Common myeloid progenitor, CD34-positive (primary cell): ENCODE data around the gene ZNF41.
"Not testable (repeated sequence)": the region's sequence is repeated elsewhere in the genome, so short reads cannot be mapped to it uniquely, and the experiment has no call there.

ENCODE experiments used
- CTCF ChIA-PET: fragments of 350-600 bp; sonication (Branson Sonifier 250); formaldehyde crosslinking; loops from one replicate; lab custom pipeline; 2021; ENCODE audit warnings: antibody characterized with exemption; lab: Charles Lee
- POLR2A ChIA-PET: fragments of 350-600 bp; sonication (Branson Sonifier 250); formaldehyde crosslinking; loops from one replicate; lab custom pipeline; 2021; ENCODE audit warnings: antibody characterized with exemption; lab: Charles Lee
- DNase-seq, 3 donors: peaks; one replicate each; pipeline versions ENCODE4 v3.0.0 to v3.0.0-alpha.2; 2013
- H3K27ac ChIP-seq, 2 experiments: 1 replicate in 1 of 2; 2 replicates in 1 of 2; pipeline ENCODE4 v1.7.0; 2013; ENCODE audit warnings: inconsistent platforms in 2 of 2, low read length in 2 of 2, mild to moderate bottlenecking in 2 of 2, low read depth in 1 of 2, moderate library complexity in 1 of 2; ENCODE audit not compliant: severe bottlenecking in 2 of 2, insufficient read depth in 1 of 2, poor library complexity in 1 of 2
- H3K27me3 ChIP-seq, 5 experiments: replicated peaks in 2 of 5; 1 replicate in 3 of 5; 2 replicates in 2 of 5; pipeline versions ENCODE4 v1.6.1 to v1.7.0; 2013; ENCODE audit warnings: low read length in 4 of 5, mild to moderate bottlenecking in 2 of 5, moderate library complexity in 2 of 5, inconsistent platforms in 1 of 5; ENCODE audit not compliant: insufficient read depth in 5 of 5, control insufficient read depth in 4 of 5
- H3K36me3 ChIP-seq, 4 experiments: 1 replicate in 2 of 4; 2 replicates in 2 of 4; pipeline versions ENCODE4 v1.6.1 to v1.7.0; 2013; ENCODE audit warnings: low read length in 3 of 4, control low read depth in 1 of 4, mild to moderate bottlenecking in 1 of 4; ENCODE audit not compliant: control insufficient read depth in 4 of 4, insufficient read depth in 4 of 4
- H3K4me1 ChIP-seq, 4 experiments: 1 replicate in 3 of 4; 2 replicates in 1 of 4; pipeline versions ENCODE4 v1.6.1 to v1.7.1; 2013; ENCODE audit warnings: low read length in 3 of 4, mild to moderate bottlenecking in 3 of 4, control low read depth in 1 of 4, inconsistent platforms in 1 of 4, moderate library complexity in 1 of 4; ENCODE audit not compliant: control insufficient read depth in 4 of 4, insufficient read depth in 4 of 4; ENCODE audit errors: control extremely low read depth in 1 of 4
- H3K4me3 ChIP-seq, 7 experiments: 1 replicate in 4 of 7; 2 replicates in 3 of 7; pipeline versions ENCODE4 v1.5.1 to v1.7.0; 2013; ENCODE audit warnings: mild to moderate bottlenecking in 7 of 7, low read length in 6 of 7, moderate library complexity in 6 of 7, inconsistent platforms in 2 of 7, low read depth in 2 of 7, control low read depth in 1 of 7; ENCODE audit not compliant: insufficient read depth in 4 of 7, control insufficient read depth in 1 of 7; ENCODE audit errors: extremely low read depth in 1 of 7
- H3K9me3 ChIP-seq, 5 experiments: 1 replicate in 4 of 5; 2 replicates in 1 of 5; pipeline versions ENCODE4 v1.6.1 to v1.7.1; 2013; ENCODE audit warnings: low read length in 4 of 5, mild to moderate bottlenecking in 2 of 5, inconsistent platforms in 1 of 5, low read depth in 1 of 5, moderate library complexity in 1 of 5; ENCODE audit not compliant: control insufficient read depth in 4 of 5, insufficient read depth in 2 of 5; ENCODE audit errors: control extremely low read depth in 1 of 5
- WGBS: methylation state at CpG from one replicate; pipeline ENCODE4 v1.1.5; 2013; ENCODE audit not compliant: insufficient coverage; 5-methylcytosine and 5-hydroxymethylcytosine counted together

The ZNF41 gene

GRCh38 chrX:47492133-47492532, 9.1 kb upstream of the ZNF41 start:
- H3K27ac ChIP-seq, H3K36me3 ChIP-seq, POLR2A ChIA-PET, H3K4me1 ChIP-seq, CTCF ChIA-PET, DNase-seq, H3K27me3 ChIP-seq, H3K4me3 ChIP-seq: not testable (repeated sequence)
- whole genome bisulfite sequencing, result 100% methylated on average over 1 of the region's 4 CpGs
- H3K9me3 ChIP-seq, result peaks cover 0 to 10% (median 0%) of the 10 kb centered on the region in 5 experiments

- CTCF ChIA-PET, result no interaction called here
Measured at GRCh38 chrX:47489507-47490275, 6.7 kb upstream of the ZNF41 start.

DNA sequence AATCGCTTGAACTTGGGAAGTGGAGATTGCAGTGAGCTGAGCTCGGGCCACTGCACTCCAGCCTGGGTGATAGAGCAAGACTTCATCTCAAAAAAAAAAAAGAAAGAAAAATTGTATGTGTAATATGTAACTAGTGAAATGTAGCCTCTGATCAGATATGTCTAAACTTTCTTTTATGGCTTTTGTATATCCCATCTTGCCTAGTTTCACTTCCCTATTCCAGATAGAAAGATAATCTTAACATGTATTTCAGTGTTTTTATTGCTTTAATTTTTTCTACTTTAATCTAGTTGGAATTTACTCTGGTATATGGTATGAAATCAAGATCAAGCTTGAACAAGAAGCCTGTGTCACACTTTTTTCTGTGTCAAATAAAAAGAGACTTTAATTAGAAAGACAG, 1.9 kb upstream of the ZNF41 start:
- Histone ChIP-seq H3K4me3 (no peak overlapping the region), H3K27ac (no peak overlapping the region), H3K9me3 (no peaks in the 10 kb centered on the region), H3K4me1 (peaks cover 0 to 26% (median 6%) of the 10 kb centered on the region in 4 experiments), H3K27me3 (peaks cover 0 to 5% (median 0%) of the 10 kb centered on the region in 5 experiments), H3K36me3 (no peaks in the 10 kb centered on the region)
- POLR2A ChIA-PET, result interaction anchor here (0.6 kb wide), 1 partner anchor 157 kb away, joined by 3 read pairs; no protein-coding TSS in a partner anchor
- peak in 1 of 3 donors; percentile 10 for DNase-seq
- no CpG with 5 or more reads among the region's 2 CpGs for WGBS
- CTCF ChIA-PET, result no interaction called here

More at GRCh38 chrX:47489507-47490275, 6.7 kb upstream of the ZNF41 start:
- Histone ChIP-seq H3K27me3 (peaks cover 0 to 3% (median 0%) of the 10 kb centered on the region in 5 experiments), H3K27ac (no peak overlapping the region), H3K4me1 (peaks cover 0 to 6% (median 3%) of the 10 kb centered on the region in 4 experiments), H3K9me3 (peaks cover 0 to 9% (median 0%) of the 10 kb centered on the region in 5 experiments), H3K4me3 (no peak overlapping the region), H3K36me3 (no peaks in the 10 kb centered on the region)
- WGBS, result 61% methylated on average over 2 of the region's 6 CpGs
- POLR2A ChIA-PET, result no interaction called here
- DNase-seq, result no peak

GRCh38 chrX:47483306-47484268, 565 bp upstream of the ZNF41 start:
- ChIA-PET POLR2A (no interaction called here), CTCF (interaction anchor here (0.7 to 0.9 kb wide), 2 partner anchors 14 to 278 kb away, joined by 3 to 4 read pairs; no protein-coding TSS in a partner anchor)
- 52% methylated on average over 13 of the region's 24 CpGs for WGBS
- Histone ChIP-seq H3K36me3 (no peaks in the 10 kb centered on the region), H3K27me3 (peaks cover 0 to 5% (median 0%) of the 10 kb centered on the region in 5 experiments), H3K4me3 (peak overlapping the region; percentile 65 to 86 (median 76)), H3K27ac (peak overlapping the region in 1 of 2 experiments; percentile 92), H3K9me3 (no peaks in the 10 kb centered on the region), H3K4me1 (peaks cover 0 to 26% (median 6%) of the 10 kb centered on the region in 4 experiments)
- DNase-seq, result peak in 1 of 3 donors; percentile 26

DNA sequence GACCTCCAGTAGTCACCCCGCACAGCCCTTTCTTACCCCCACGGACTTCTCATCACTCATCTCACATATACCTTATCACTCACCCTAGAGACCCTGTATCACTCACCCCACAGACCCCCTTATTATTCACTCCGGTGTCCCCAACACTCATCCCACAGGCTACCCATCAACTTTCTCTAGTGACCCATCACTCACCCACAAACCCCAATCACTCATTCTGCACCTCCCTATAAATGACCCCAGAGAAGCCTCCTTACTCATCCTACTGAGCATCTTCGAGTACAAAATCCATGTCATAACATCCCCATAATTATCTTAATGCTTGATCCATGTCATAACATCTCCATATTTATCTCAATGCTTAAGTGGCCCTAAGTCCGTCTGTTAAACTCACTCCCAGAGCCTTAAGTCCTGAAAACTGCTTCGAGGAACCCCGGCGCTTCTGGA, 934 bp downstream of the ZNF41 start:
- H3K4me3 ChIP-seq, result peak overlapping the region; percentile 65 to 86 (median 76)
- H3K27me3 ChIP-seq, result peaks cover 0 to 5% (median 0%) of the 10 kb centered on the region in 5 experiments
- no peaks in the 10 kb centered on the region for H3K9me3 ChIP-seq
- WGBS, result 37% methylated on average over 8 of the region's 8 CpGs
- CTCF ChIA-PET, result no interaction called here
- no peaks in the 10 kb centered on the region for H3K36me3 ChIP-seq
- peak overlapping the region; percentile 64 to 92 for H3K27ac ChIP-seq
- POLR2A ChIA-PET, result no interaction called here
- DNase-seq, result no peak
- peaks cover 0 to 26% (median 6%) of the 10 kb centered on the region in 4 experiments for H3K4me1 ChIP-seq

GRCh38 chrX:47481160-47481559, 1.9 kb downstream of the ZNF41 start:
- no peak overlapping the region for H3K4me3 ChIP-seq
- H3K9me3 ChIP-seq, result no peaks in the 10 kb centered on the region
- 82% methylated on average over 2 of the region's 2 CpGs for WGBS
- DNase-seq, result no peak
- ChIA-PET CTCF (no interaction called here), POLR2A (no interaction called here)
- H3K27me3 ChIP-seq, result peaks cover 0 to 5% (median 0%) of the 10 kb centered on the region in 5 experiments
- H3K4me1 ChIP-seq, result peaks cover 0 to 26% (median 6%) of the 10 kb centered on the region in 4 experiments
- no peak overlapping the region for H3K27ac ChIP-seq
- H3K36me3 ChIP-seq, result no peaks in the 10 kb centered on the region
